ENCODE results near the gene ELP2. TPM values are rescaled to one million over a fixed set of nuclear protein-coding genes. Genes with fewer than 3 reads are reported as not detected.

The ELP2 gene
- total and polyA plus RNA-seq, 2 donors (not counting 3 experiments of a cell fraction or from before 2014, with no cell fraction given): 37.8 to 90.5 TPM

DNA sequence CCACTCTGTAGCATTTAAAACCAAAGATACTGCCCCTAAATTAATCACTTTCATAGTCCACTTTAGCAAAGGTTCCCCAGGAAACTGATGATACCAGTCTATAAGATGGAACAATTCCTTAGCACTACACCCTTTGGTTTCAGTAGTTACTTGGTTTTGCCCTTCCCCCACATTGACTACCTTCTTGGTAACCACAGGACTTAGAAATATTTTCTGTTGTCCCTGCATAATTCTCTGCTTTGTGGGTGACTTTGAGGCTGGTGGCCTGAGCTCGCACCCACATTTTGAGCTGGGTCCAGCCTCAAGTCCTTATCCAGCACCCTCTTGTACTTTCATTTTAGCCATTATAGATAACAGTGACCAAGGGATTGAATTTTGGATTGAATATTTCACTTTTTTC, 23.1 kb downstream of the ELP2 start:
- BruUV-seq (replicated peaks): no TSS peak
- POLR2A ChIA-PET: no interaction called here

DNA sequence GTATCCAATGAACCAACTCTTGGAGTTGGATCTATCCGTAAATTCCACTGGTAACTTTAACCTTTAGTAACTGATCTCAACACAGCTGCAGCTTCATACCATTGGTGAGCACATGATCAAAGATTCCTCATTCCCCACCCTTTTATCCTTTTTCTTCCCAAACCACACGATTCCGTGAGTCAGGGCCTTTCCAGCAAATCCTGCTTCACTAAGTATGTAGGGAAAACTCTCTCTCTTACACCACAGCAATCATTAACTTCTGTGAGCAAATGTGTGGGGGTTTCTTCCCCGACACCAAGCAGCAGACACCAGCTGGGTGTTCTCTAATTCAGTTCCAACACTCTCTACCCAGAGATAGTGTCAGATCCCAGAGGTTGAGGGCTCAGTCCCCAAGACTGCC, 23.5 kb downstream of the ELP2 start:
- no peaks in the 10 kb centered on the region for H3K79me2 ChIP-seq (ENCODE audit: control insufficient read depth, insufficient read depth, low read length)
- no peak overlapping the region for H3K4me3 ChIP-seq (replicated peaks in 1 of 3; ENCODE audit: insufficient read depth in 1 of 3, low read depth in 1 of 3, low read length in 3 of 3)
- no peaks in the 10 kb centered on the region for H4K20me1 ChIP-seq (replicated peaks; ENCODE audit: control insufficient read depth, extremely low read depth, insufficient read depth, low read length)
- no peak overlapping the region for H3K4me2 ChIP-seq (ENCODE audit: insufficient read depth, low read length)
- POLR2A ChIA-PET: no interaction called here
- H3K9me3 ChIP-seq (replicated peaks; ENCODE audit: control insufficient read depth, insufficient read depth, low read length): no peaks in the 10 kb centered on the region
- no peak for TF ChIP-seq JUN (IDR thresholded peaks at IDR 0.05; ENCODE audit: borderline replicate concordance, insufficient read depth, insufficient read length, low read depth)
- TF ChIP-seq EZH2 (IDR thresholded peaks at IDR 0.05; ENCODE audit: borderline replicate concordance, low read depth, low read length, severe bottlenecking): no peak
- no peak for TF ChIP-seq MYC (IDR thresholded peaks at IDR 0.05; ENCODE audit: low read depth, low read length)
- TF ChIP-seq POLR2AphosphoS5 (IDR thresholded peaks at IDR 0.05; ENCODE audit: insufficient read depth, low read depth, low read length): no peak
- no peak for TF ChIP-seq GATA2 (IDR thresholded peaks at IDR 0.05; ENCODE audit: insufficient read depth, insufficient read length, low read depth, low read length)
- TF ChIP-seq POLR2A (IDR thresholded peaks at IDR 0.05; ENCODE audit: low read depth, low read length): no peak
- no peak for TF ChIP-seq MAX (IDR thresholded peaks at IDR 0.05; ENCODE audit: insufficient read depth, insufficient read length)
- TF ChIP-seq FOS (IDR thresholded peaks at IDR 0.05; ENCODE audit: borderline replicate concordance, insufficient read depth, low read length): no peak
- FAIRE-seq: no peak
- intact Hi-C loops (cut with micrococcal nuclease) (no loop called here), dilution Hi-C loops (cut with MboI; ENCODE audit: extremely low pct_ligation_motif_present, low sequenced_read_pairs) (no loop called here)
- H3K27ac ChIP-seq (ENCODE audit: insufficient read depth, low read depth, low read length): no peak overlapping the region
- H3K4me1 ChIP-seq (ENCODE audit: control insufficient read depth, extremely low read depth, insufficient read depth, low read length): peaks cover 10% of the 10 kb centered on the region
- no peaks in the 10 kb centered on the region for H3K9me1 ChIP-seq (replicated peaks; ENCODE audit: control insufficient read depth, extremely low read depth, insufficient read depth, low read length)
- no peak overlapping the region for H3K9ac ChIP-seq (replicated peaks; ENCODE audit: extremely low read depth, insufficient read depth, low read length)
- no peak for DNase-seq (ENCODE audit: low read depth, low spot score)
- H3K27me3 ChIP-seq (ENCODE audit: control insufficient read depth in 2 of 2, insufficient read depth in 2 of 2, low read length in 2 of 2): no peaks in the 10 kb centered on the region
- CTCF ChIA-PET: no interaction called here
- BruUV-seq (replicated peaks): no TSS peak
- H2AFZ ChIP-seq (ENCODE audit: low read depth, low read length): no peak overlapping the region
- H3K36me3 ChIP-seq (ENCODE audit: control insufficient read depth in 2 of 2, extremely low read depth in 1 of 2, insufficient read depth in 2 of 2, low read length in 2 of 2): peaks cover 8 to 16% of the 10 kb centered on the region in 2 experiments

More for the DNA sequence above, 23.1 kb downstream of the ELP2 start:
- no peaks in the 10 kb centered on the region for H3K79me2 ChIP-seq (ENCODE audit: control insufficient read depth, insufficient read depth, low read length)
- no peak overlapping the region for H3K9ac ChIP-seq (replicated peaks; ENCODE audit: extremely low read depth, insufficient read depth, low read length)
- no peaks in the 10 kb centered on the region for H4K20me1 ChIP-seq (replicated peaks; ENCODE audit: control insufficient read depth, extremely low read depth, insufficient read depth, low read length)
- H3K4me2 ChIP-seq (ENCODE audit: insufficient read depth, low read length): no peak overlapping the region
- TF ChIP-seq MAX (IDR thresholded peaks at IDR 0.05; ENCODE audit: insufficient read depth, insufficient read length): no peak
- H3K27me3 ChIP-seq (ENCODE audit: control insufficient read depth in 2 of 2, insufficient read depth in 2 of 2, low read length in 2 of 2): no peaks in the 10 kb centered on the region
- H3K9me3 ChIP-seq (replicated peaks; ENCODE audit: control insufficient read depth, insufficient read depth, low read length): no peaks in the 10 kb centered on the region
- peaks cover 6% of the 10 kb centered on the region for H3K4me1 ChIP-seq (ENCODE audit: control insufficient read depth, extremely low read depth, insufficient read depth, low read length)
- peaks cover 8 to 16% of the 10 kb centered on the region in 2 experiments for H3K36me3 ChIP-seq (ENCODE audit: control insufficient read depth in 2 of 2, extremely low read depth in 1 of 2, insufficient read depth in 2 of 2, low read length in 2 of 2)
- no peak overlapping the region for H3K27ac ChIP-seq (ENCODE audit: insufficient read depth, low read depth, low read length)
- H3K4me3 ChIP-seq (replicated peaks in 1 of 3; ENCODE audit: insufficient read depth in 1 of 3, low read depth in 1 of 3, low read length in 3 of 3): no peak overlapping the region
- DNase-seq (ENCODE audit: low read depth, low spot score) (no peak), FAIRE-seq (no peak)
- no peak overlapping the region for H2AFZ ChIP-seq (ENCODE audit: low read depth, low read length)
- intact Hi-C loops (cut with micrococcal nuclease) (no loop called here), dilution Hi-C loops (cut with MboI; ENCODE audit: extremely low pct_ligation_motif_present, low sequenced_read_pairs) (no loop called here)
- CTCF ChIA-PET: no interaction called here
- no peaks in the 10 kb centered on the region for H3K9me1 ChIP-seq (replicated peaks; ENCODE audit: control insufficient read depth, extremely low read depth, insufficient read depth, low read length)
